NAMALWA (cell line): ENCODE measurements around the gene COG8.
"Not testable (repeated sequence)": the region's sequence is repeated elsewhere in the genome, so short reads cannot be mapped to it uniquely, and the experiment has no call there.

Source experiments
- DNase-seq: peaks from one replicate; pipeline ENCODE4 v3.0.0-alpha.2; 2015; ENCODE audit warnings: low spot score

The COG8 gene, protein sequence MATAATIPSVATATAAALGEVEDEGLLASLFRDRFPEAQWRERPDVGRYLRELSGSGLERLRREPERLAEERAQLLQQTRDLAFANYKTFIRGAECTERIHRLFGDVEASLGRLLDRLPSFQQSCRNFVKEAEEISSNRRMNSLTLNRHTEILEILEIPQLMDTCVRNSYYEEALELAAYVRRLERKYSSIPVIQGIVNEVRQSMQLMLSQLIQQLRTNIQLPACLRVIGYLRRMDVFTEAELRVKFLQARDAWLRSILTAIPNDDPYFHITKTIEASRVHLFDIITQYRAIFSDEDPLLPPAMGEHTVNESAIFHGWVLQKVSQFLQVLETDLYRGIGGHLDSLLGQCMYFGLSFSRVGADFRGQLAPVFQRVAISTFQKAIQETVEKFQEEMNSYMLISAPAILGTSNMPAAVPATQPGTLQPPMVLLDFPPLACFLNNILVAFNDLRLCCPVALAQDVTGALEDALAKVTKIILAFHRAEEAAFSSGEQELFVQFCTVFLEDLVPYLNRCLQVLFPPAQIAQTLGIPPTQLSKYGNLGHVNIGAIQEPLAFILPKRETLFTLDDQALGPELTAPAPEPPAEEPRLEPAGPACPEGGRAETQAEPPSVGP

DNA sequence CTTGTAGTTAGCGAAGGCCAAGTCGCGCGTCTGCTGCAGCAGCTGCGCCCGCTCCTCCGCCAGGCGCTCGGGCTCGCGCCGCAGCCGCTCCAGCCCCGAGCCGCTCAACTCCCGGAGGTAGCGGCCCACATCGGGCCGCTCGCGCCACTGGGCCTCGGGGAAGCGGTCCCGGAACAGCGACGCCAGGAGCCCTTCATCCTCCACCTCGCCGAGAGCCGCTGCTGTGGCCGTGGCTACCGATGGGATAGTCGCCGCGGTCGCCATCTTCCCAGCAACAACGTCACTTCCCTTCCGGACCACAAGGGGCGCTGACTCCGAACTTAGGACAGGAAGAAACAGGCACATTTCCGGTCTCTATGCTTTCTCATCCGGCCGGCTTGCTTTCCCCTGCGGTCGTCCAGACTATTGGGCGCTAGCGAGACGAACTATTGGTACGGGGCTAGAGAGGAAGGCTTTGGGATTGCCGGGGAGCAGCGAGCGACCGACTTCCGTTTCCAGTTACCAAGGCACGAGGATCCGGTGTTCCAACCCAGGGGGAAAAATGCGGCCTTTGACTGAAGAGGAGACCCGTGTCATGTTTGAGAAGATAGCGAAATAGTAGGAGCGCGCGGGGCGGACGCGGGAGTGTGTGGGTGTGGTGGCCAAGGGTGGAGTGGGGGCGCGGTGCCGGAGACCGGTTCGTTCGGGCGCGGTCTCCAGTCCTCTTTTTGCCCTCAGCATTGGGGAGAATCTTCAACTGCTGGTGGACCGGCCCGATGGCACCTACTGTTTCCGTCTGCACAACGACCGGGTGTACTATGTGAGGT, at the start of gene COG8, which contains the start of gene NIP7:
Gene COG8 (minus strand): TSS at position 276 of the 806 bp plus-strand sequence. CDS start 12 bp downstream, at position 264.
Gene NIP7 (plus strand): TSS at position 484 of the 806 bp plus-strand sequence. CDS start 58 bp downstream, at position 542.
- DNase-seq: peak; percentile 97

DNA sequence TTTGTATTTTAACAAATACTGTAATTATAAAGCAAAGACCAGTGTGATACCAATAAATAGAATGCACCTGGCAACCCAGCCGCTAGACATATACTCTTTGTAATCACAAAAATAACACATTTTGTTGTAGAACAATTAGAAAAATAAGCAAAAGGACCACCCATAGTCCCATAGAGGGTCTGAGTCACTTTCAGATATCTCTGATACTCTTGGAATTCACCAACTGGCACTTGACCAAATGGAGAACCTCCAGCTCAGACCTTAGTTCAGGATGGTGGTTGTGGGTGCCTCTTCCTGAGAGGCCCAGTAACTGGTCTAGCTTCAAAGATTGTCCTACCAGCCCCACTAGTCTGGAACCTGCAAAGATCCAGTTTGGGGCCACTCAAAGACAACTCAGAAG, 47.2 kb upstream of the COG8 start:
- DNase-seq: no peak

DNA sequence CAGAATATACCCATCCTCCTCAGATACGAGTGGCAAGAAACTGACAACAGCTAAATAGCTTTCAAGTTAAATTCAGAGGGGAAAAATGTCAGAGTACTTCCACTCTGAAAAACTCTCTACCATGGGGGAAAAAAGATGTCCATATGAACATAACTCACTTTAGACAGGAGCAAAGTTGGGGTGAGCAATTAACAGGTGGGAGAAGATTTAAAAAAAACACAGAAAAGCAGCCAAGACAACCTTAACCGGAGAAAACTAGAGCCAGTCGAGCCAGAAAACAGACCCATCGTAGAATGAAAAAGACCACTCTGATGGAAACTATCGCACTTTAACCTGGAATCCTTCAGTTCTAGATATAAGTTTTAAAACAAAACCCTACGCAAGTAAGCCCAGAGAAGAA, 45.6 kb upstream of the COG8 start:
- peak; percentile 44 for DNase-seq

DNA sequence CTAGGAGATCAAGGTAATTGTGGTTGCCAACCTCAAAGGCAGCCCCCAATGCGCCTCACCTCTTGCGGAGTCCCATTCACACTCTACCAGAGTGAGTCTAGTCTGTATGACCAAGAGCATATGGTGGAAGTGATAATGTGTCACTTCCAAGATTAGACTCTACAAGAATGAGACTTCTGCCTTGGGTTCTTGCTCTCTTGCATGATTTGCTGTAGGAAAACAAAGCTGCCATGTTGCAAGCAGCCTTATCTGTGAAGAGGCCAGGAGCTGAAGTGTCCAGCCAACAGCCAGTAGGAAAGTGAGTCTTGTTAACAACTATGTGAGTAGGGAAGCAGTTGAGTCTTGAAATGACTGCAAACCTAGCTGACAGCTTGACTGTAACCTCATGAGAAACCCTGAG, 43.1 kb upstream of the COG8 start:
- no peak for DNase-seq

DNA sequence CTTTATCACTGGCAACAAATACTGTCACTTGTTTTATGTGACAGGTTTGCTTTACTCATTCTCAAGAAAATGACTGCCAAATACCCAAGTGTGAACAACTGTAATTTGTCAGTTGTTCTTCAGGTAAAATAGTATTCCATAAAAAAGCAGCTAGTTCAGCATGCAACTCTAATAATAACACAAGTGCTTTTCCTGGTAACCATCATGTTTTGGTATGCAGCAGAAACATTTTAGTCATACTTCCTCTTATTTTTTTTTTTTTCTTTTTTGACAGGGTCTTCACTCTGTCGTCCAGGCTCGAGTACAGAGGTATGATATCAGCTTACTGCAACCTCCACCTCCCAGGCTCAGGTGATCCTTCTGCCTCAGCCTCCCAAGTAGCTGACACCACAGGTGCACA, 41.9 kb upstream of the COG8 start:
- peak; percentile 38 for DNase-seq

DNA sequence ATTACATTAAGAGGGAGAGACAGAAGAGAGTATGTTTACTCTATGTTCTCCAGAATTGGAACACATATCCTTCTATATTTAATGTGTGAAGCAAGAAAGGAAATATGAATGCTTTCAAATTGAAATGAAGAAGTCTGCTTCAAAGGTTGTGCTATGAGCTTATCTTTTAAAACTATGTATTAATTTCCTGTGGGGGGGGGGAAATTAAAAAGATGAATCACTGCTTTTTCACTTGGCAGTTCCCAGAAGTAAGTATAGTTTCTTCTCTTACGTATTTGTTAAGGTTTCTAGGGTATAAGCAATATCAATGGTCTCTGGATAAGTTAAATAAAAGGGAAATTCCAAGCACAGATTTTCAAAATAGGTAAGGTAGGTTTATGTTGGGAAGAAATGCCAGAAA, 39.4 kb upstream of the COG8 start:
- no peak for DNase-seq

DNA sequence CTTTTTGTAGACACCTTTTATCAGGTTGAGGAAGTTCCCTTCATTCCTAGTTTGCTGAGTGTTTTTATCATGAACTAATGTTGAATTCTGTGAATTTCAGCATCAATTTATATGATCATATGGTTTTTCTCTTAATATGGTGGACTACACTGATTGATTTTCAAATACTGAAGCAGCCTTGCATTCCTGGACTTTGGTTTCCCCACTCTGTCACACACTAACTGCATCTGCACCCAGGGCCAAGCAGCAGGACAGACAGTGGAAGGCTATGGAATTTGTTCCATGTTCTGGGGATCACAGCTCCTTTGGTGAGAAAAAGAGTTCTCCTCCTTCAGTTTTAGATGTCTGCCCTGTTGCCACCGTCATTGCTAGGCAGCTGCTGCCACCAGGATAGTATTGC, 38.7 kb upstream of the COG8 start:
- no peak for DNase-seq

DNA sequence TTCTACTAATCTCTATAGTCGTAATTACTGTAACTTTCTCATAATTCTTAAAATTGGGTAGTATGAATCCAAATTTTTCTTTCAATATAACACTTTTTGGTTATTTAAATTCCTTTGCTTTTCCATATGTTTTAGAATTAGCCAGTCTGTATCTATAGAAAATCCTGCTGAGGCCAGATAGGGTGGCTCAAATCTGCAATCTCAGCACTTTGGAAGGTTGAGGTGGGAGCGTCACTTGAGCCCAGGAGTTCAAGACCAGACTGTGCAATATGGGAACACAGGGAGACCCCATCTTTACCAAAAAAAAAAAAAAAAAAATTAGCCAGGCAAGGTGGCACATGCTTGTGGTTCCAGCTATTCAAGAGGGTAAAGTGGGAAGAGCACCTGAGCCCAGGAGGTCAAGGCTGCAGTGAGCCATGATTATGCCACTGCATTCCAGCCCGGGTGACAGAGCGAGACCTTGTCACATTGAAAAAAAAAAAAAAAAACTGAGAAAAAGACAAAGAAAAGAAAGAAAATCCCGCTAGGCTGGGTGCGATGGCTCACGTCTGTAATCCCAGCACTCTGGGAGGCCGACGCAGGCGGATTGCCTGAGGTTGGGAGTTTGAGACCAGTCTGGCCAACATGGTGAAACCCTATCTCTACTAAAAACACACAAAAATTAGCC, 37.2 kb upstream of the COG8 start:
- no peak for DNase-seq

DNA sequence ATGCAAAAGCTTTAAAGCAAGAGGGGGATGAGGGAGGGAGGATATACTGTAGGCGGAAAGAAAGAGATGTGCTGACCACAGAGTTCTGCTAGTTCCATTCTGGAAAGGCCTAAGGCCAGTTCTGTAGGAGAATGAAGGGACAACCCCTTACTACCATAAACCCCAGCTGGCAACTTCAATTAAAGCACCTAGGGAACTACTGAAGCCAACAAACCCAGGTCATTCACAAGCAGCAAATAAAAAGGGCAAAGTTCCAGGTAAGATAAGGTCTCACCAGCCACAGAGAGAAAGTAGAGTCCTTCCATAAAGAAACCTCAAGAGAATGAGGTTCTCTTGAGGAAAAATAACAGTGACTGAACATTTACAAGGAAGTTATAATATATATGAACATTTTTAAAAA, 33.7 kb upstream of the COG8 start:
- no peak for DNase-seq

DNA sequence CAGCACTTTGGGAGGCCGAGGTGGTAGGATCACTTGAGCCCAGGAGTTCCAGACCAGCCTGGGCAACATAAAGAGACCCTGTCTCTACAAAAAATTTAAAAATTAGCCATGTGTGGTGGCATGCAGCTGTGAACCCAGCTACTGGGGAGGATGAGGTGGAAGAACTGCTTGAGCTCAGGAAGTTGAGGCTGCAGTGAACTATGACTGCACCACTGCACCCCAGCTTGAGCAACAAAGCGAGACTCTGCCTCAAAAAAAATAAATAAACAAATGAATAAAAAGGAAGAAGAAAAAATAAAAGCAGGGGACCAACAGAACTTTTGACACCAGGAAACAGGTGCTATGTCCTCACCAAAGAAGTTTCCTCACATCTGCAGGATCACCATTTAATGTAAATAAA, 32.2 kb upstream of the COG8 start:
- DNase-seq: peak; percentile 93

DNA sequence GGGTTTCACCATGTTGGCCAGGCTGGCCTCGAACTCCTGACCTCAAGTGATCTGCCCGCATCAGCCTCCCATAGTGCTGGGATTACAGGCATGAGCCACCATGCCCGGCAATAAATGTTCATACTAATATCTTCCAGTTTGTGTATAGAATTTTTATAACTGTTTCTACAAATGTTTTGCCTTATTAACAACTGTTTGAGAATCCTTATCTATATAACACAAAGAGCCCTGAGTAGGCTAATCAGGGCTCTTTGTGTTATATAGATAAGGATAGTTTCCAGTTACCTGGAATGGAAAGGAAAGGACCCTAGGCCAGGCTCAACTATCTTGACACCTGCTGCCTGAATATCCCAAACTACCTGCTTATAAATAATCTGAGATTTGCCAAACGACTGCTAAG, 29.5 kb upstream of the COG8 start:
- DNase-seq: no peak

DNA sequence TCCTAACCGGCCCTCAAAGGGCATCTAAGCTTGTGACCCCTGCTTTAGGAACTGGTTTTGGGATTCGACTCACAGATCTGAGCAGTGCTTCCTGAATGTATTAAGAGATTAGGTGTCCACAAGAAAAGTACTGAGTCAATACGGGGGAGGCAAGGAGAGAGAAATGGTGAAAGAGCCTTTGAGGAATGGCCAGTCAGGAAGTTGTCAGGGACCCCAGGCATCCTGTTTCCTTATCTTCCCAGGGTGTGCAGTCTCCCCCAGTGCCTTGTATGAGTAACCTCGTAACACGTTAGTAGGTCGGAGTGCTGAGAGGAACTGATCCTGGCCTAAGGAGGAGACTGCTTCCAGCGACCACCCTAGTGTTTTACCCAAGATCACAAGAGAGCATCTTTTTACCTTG, 28.6 kb upstream of the COG8 start:
- no peak for DNase-seq

DNA sequence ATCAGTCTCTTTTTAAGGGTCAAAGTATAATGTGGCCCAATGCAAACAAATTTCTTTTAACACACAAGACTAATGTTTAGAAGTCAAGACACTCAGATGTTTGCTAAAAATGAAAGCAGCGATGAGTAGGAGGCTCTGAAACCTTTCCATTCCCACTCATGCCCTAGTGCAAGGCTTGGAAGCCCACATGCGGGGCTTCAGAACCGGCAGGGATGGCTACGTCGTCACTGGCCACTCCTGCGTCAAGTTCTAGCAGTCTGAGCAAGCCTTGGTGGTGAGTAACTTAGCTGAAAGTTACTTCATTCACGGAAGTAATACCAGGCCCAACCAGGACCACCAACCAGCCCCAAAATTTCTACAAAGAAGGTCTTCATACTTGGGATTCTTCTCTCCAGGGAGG, 27.1 kb upstream of the COG8 start:
- no peak for DNase-seq

DNA sequence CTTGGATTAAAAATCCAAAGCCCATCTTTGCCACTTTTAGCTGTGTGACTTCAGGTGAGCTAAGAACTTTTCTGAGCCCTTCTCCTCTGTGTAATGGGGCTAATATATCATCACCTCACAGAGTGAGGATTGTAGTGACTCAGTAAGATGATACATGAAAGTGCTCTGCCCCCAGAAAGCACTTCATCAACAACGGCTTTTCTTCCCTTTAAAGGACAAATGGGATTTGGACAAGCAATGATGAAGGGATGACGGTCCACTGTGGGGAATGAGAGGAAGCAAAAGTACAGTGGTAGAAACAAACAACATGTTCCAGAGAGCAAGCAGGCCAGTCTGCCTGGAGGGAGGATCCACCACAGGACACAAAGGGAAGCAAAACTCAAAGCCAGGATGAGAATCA, 26.5 kb upstream of the COG8 start:
- no peak for DNase-seq

DNA sequence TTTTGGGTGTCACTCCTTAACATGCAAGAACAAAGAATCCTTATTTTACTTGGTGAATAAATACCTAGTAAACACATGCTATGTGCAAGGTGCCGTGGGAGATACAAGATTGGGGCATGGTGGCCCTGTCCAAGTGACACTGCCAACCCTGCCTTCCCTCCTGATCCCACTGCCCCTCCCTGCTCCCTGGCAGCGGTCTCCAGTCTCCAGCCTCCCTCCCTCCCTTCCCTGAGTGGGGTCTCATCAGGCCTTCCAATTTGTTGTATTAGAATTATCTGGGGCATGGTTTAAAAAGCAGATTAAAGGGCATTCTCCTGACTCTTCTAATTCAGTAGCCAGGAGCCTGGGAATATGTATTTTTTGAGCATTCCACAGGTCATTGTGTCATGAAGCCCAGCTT, 24.7 kb upstream of the COG8 start:
- no peak for DNase-seq

DNA sequence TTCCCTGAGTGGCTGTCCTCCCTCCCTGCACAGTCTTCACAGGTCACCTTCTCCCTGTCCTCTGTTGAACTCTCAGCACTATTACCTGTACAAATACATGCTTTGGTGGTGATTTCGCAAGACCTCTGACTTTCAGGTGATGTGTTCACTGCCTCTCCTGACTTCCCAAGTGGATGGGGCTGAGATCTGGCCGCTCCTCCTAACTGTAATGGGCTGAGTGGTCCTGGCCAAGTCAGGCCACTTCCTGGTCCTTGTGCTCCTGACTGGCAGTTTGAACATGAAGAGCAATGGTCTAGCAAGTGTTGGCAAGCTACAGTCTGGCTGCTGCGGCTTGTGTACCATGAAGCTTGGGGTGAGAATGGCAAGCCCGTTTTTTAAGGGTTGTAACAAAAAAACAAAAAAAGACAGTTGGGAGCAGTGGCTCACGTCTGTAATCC, 23.9 kb upstream of the COG8 start:
- DNase-seq: no peak

DNA sequence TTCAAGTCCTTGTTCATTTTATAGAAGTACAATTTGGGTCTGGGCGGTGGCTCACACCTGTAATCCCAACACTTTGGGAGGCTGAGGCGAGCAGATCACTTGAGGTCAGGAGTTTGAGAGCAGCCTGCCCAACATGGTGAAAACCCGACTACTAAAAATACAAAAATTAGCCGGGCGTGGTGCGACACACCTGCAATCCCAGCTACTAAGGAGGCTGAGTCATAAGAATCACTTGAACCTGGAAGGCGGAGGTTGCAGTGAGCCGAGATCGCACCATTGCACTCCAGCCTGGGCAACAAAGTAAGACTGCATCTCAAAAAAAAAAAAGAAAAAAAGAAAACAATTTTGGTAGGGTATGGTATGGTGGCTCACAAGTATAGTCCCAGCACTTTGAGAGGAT, 20.7 kb upstream of the COG8 start:
- DNase-seq: not testable (repeated sequence)

DNA sequence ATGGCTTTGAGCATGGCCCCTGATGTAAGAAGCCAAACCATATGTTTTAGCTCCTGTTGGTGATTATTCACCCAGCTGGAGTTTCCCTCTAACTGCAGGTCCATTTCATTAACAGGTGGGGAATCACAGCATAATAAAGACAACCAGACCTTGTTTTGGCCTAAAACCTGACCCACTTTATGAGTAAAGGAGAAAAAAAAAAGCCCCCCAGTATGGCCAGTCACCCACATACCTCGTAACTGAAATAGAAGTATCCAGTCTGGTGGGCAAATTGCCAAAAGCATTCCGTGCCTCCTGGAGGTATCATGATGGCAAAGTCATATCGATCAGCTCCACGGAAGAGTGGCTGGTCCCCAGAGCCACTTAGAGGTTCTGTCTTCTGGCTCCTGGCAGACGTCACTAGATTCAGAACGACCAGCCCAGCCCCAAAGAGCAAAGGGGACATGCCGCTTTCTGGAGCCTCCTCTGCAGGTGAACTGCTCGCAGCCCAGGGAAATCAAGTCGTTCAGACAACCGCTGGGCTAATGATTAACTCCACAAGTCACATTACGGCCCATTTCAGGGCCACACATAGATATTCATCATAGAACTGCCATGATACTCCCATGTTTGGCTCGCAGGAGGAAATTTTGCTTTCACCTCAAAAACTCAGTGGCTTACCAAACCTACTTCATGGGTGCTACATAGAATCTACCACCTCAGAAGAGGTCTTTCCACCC, 12.1 kb upstream of the COG8 start, which contains the start of gene TMED6:
Gene TMED6 (minus strand): TSS at position 478 of the 719 bp plus-strand sequence. CDS start 33 bp downstream, at position 445.
- DNase-seq: no peak

DNA sequence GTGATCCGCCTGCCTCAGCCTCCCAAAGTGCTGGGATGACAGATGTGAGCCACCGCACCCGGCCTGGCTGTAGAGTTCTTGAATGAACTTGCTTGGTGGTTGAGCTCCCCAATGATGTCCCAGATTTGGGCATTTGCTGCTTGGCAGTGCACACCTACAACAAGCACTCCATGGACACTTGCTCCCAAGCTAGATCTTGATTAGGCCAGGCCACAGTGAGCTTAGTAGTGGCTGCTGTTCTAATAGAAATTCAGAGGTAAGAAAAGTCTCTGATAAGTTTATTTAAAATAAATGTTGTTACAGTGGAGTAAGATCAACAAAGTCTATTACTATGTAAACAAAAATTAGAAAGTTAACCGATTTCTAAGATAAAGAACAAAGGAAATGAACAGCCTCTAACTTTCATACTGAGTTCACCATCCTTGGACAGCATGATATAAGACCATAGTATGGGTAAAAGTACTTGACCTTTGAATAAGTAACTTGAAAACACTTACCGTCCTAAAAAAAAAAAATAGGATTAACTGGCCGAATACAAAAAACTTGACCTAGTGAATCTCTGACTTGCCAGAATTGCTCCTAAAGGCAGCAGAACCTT, 11.3 kb upstream of the COG8 start:
- DNase-seq: no peak

DNA sequence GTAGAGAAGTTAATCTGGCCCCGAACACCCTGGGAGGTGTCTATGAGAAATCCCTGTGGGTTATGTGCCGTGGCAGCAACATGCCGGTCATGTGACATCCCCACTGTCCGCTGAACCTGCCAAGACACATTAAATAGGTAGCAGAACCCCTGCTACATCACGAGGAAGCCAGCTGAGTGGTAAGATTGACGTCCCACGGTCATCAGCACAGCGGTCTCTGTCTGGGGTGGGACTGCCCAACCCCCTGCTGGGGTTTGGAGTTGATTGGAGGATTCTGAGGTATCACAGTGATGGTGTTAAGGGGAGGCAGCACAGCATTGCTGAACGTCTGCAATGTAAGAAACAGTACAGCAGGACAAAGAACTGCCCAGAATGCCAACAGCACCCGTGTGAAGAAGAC, 10.2 kb upstream of the COG8 start:
- DNase-seq: no peak

DNA sequence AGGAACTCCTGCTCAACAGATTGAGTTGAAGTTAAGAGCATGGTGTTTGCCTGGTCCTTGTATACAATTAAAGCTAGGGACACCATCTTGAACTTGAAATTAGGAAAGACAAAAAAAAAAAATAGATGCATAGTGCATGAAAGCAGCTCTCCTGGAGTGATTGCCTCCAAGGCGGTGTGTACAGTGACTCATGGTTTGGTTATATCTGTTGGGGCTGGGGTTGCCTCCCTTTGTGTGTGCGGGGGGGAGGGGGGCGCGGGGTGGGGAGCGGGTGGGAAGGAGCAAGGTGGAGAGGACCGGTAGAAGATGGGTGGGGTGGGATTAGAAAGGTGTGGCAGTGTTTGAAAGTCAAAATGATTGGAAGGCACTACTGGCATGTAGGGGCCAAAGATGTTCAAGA, 8.9 kb upstream of the COG8 start:
- DNase-seq: no peak
